Naive thymus-derived CD4-positive, alpha-beta T cell (primary cell): Measurements from ENCODE around the gene ARHGEF19. TPM values are rescaled to one million over a fixed set of nuclear protein-coding genes. Genes with fewer than 3 reads are reported as not detected.

Experiments used
- ATAC-seq: fragments of 150-1000 bp; cut with Tn5 transposase; 2 replicates; pipeline ENCODE4 v1.10.0; 2021; ENCODE audit warnings: mild to moderate bottlenecking, moderate library complexity
- CTCF ChIA-PET: fragments of 350-600 bp; sonication (Branson Sonifier 250); formaldehyde crosslinking; loops from one replicate; lab custom pipeline; 2021; ENCODE audit warnings: antibody characterized with exemption; lab: Charles Lee
- POLR2A ChIA-PET: fragments of 350-600 bp; sonication (Branson Sonifier 250); formaldehyde crosslinking; loops from one replicate; lab custom pipeline; 2021; ENCODE audit warnings: antibody characterized with exemption, inconsistent platforms; lab: Charles Lee
- DNase-seq, 9 donors: peaks; one replicate each; pipeline versions ENCODE4 v3.0.0 to v3.0.0-alpha.2; 2020 to 2022; ENCODE audit warnings: mixed read lengths in 1 of 9
- H3K27ac ChIP-seq: one replicate; pipeline ENCODE4 v1.7.0; 2013; ENCODE audit warnings: mild to moderate bottlenecking, low read depth, low read length, moderate library complexity
- H3K27me3 ChIP-seq, 2 donors: one replicate each; pipeline ENCODE4 v1.7.0; 2013; ENCODE audit warnings: low read length in 2 of 2, mild to moderate bottlenecking in 2 of 2, moderate library complexity in 2 of 2; ENCODE audit not compliant: control insufficient read depth in 2 of 2, insufficient read depth in 2 of 2
- H3K36me3 ChIP-seq, 3 experiments: 1 replicate in 2 of 3; 2 replicates in 1 of 3; pipeline ENCODE4 v1.7.0; 2013; ENCODE audit warnings: low read length in 3 of 3, mild to moderate bottlenecking in 3 of 3, moderate library complexity in 1 of 3; ENCODE audit not compliant: insufficient read depth in 3 of 3, control insufficient read depth in 2 of 3
- H3K4me1 ChIP-seq, 2 donors: one replicate each; pipeline ENCODE4 v1.7.0; 2013; ENCODE audit warnings: low read length in 2 of 2, mild to moderate bottlenecking in 2 of 2, moderate library complexity in 1 of 2; ENCODE audit not compliant: control insufficient read depth in 2 of 2, insufficient read depth in 2 of 2
- H3K4me3 ChIP-seq: 2 replicates; pipeline ENCODE4 v1.7.0; 2013; ENCODE audit warnings: mild to moderate bottlenecking, low read length
- H3K9me3 ChIP-seq, 3 experiments: 1 replicate in 2 of 3; 2 replicates in 1 of 3; pipeline ENCODE4 v1.7.0; 2013; ENCODE audit warnings: low read length in 3 of 3; ENCODE audit not compliant: control insufficient read depth in 2 of 3
- H3K27ac Mint-ChIP-seq, 9 donors: one replicate each; pipeline ENCODE4 v1.8.0; 2020 to 2022; ENCODE audit warnings: mixed read lengths in 9 of 9, mild to moderate bottlenecking in 8 of 9, moderate library complexity in 5 of 9, inconsistent platforms in 2 of 9
- H3K27me3 Mint-ChIP-seq, 5 donors: one replicate each; pipeline ENCODE4 v1.8.0; 2021 to 2022; ENCODE audit warnings: mixed read lengths in 5 of 5, mild to moderate bottlenecking in 1 of 5
- H3K36me3 Mint-ChIP-seq, 5 donors: one replicate each; pipeline ENCODE4 v1.8.0; 2020 to 2022; ENCODE audit warnings: mixed read lengths in 5 of 5, mild to moderate bottlenecking in 3 of 5, inconsistent platforms in 1 of 5
- H3K4me1 Mint-ChIP-seq, 7 donors: one replicate each; pipeline ENCODE4 v1.8.0; 2020 to 2022; ENCODE audit warnings: mixed read lengths in 7 of 7, mild to moderate bottlenecking in 3 of 7, inconsistent platforms in 1 of 7
- H3K4me3 Mint-ChIP-seq, 10 donors: one replicate each; pipeline ENCODE4 v1.8.0; 2020 to 2022; ENCODE audit warnings: mild to moderate bottlenecking in 10 of 10, mixed read lengths in 10 of 10, moderate library complexity in 6 of 10, inconsistent platforms in 2 of 10
- H3K9me3 Mint-ChIP-seq, 11 donors: one replicate each; pipeline ENCODE4 v1.8.0; 2020 to 2022; ENCODE audit warnings: mixed read lengths in 11 of 11, mild to moderate bottlenecking in 4 of 11, inconsistent platforms in 1 of 11, moderate library complexity in 1 of 11
- intact Hi-C, 2 donors: fragments of 100-400 bp; cut with micrococcal nuclease; formaldehyde crosslinking; loops; one replicate each; pipeline ENCODE4 v1.15.1; 2023
- polyA plus RNA-seq, 2 donors: library from polyadenylated mRNA; unstranded; fragments of 300-500 nt; fragmentation: Illumina TruSeq; gene quantifications; one replicate each; pipeline ENCODE4 v1.2.3, GENCODE V29; 2021
- total RNA-seq, 6 experiments: library from RNA in 5 of 6; stranded (reverse) in 5 of 6; gene quantifications; 1 replicate in 5 of 6; 2 replicates in 1 of 6; pipeline ENCODE4 v1.2.3 and lab custom pipeline; 2021 to 2026

Gene ARHGEF19
- total and polyA plus RNA-seq, 7 experiments from 2014 or later = 5.1 to 12.4 (median 9.1) TPM

- H3K4me1 ChIP-seq = peaks cover 31 to 51% of the 10 kb centered on the region in 2 donors
These were observed 50.2 kb downstream of the ARHGEF19 start for GRCh38 chr1:16162163-16162822.

GRCh38 chr1:16161717-16162116, 50.7 kb downstream of the ARHGEF19 start:
- Mint-ChIP-seq H3K4me3 (peak overlapping the region; percentile 65 to 88 (median 79)), H3K27ac (peak overlapping the region; percentile 20 to 96 (median 87)), H3K9me3 (peaks cover 0 to 1% (median 0%) of the 10 kb centered on the region in 11 donors), H3K27me3 (peaks cover 0 to 59% (median 0%) of the 10 kb centered on the region in 5 donors), H3K36me3 (no peaks in the 10 kb centered on the region), H3K4me1 (peaks cover 57 to 97% (median 82%) of the 10 kb centered on the region in 7 donors)
- Histone ChIP-seq H3K36me3 (no peaks in the 10 kb centered on the region), H3K9me3 (no peaks in the 10 kb centered on the region), H3K27ac (peak overlapping the region; percentile 67), H3K27me3 (no peaks in the 10 kb centered on the region), H3K4me1 (peaks cover 33 to 56% of the 10 kb centered on the region in 2 donors), H3K4me3 (peak overlapping the region; percentile 55)
- ChIA-PET CTCF (no interaction called here), POLR2A (interaction anchor here (1.0 to 1.1 kb wide), 5 partner anchors 10 to 206 kb away, joined by 3 to 4 read pairs (median 3); no protein-coding TSS in a partner anchor)
- no peak for ATAC-seq
- intact Hi-C loops = loop anchor here in 1 of 2 donors (1.0 to 2.0 kb wide), 2 partner anchors 45 to 55 kb away; no protein-coding TSS in a partner anchor
- DNase-seq = no peak

More at GRCh38 chr1:16162163-16162822, 50.2 kb downstream of the ARHGEF19 start:
- Mint-ChIP-seq H3K4me1 (peaks cover 52 to 96% (median 76%) of the 10 kb centered on the region in 7 donors), H3K4me3 (peak overlapping the region; percentile 65 to 91 (median 82)), H3K36me3 (no peaks in the 10 kb centered on the region), H3K27ac (peak overlapping the region; percentile 20 to 96 (median 87)), H3K27me3 (peaks cover 0 to 59% (median 0%) of the 10 kb centered on the region in 5 donors), H3K9me3 (peaks cover 0 to 1% (median 0%) of the 10 kb centered on the region in 11 donors)
- POLR2A ChIA-PET = interaction anchor here (0.6 to 1.3 kb wide), 6 partner anchors 10 to 90 kb away, joined by 3 to 4 read pairs (median 3); no protein-coding TSS in a partner anchor
- DNase-seq = peak; percentile 40 to 75 (median 71)
- H3K4me3 ChIP-seq = peak overlapping the region; percentile 55
- H3K9me3 ChIP-seq = no peaks in the 10 kb centered on the region
- no peaks in the 10 kb centered on the region for H3K36me3 ChIP-seq
- peak; percentile 78 for ATAC-seq
- no peaks in the 10 kb centered on the region for H3K27me3 ChIP-seq
- intact Hi-C loops = loop anchor here in 1 of 2 donors (1.0 to 2.0 kb wide), 2 partner anchors 44 to 55 kb away; no protein-coding TSS in a partner anchor
- CTCF ChIA-PET = no interaction called here
- H3K27ac ChIP-seq = peak overlapping the region; percentile 67

- Mint-ChIP-seq H3K27me3 (peaks cover 0 to 59% (median 0%) of the 10 kb centered on the region in 5 donors), H3K27ac (peak overlapping the region in 8 of 9 donors; percentile 43 to 93 (median 76)), H3K4me1 (peaks cover 46 to 88% (median 70%) of the 10 kb centered on the region in 7 donors), H3K4me3 (peak overlapping the region in 5 of 10 donors; percentile 0 to 54 (median 25)), H3K36me3 (no peaks in the 10 kb centered on the region), H3K9me3 (no peaks in the 10 kb centered on the region)
- Histone ChIP-seq H3K9me3 (no peaks in the 10 kb centered on the region), H3K27ac (no peak overlapping the region), H3K36me3 (no peaks in the 10 kb centered on the region), H3K4me1 (peaks cover 41 to 56% of the 10 kb centered on the region in 2 donors), H3K27me3 (no peaks in the 10 kb centered on the region), H3K4me3 (no peak overlapping the region)
- POLR2A ChIA-PET = no interaction called here
- intact Hi-C loops = loop anchor here in 1 of 2 donors (1.0 to 2.0 kb wide), 2 partner anchors 7 to 28 kb away; no protein-coding TSS in a partner anchor
- CTCF ChIA-PET = no interaction called here
- ATAC-seq = no peak
- DNase-seq = no peak
These were observed 53.2 kb downstream of the ARHGEF19 start for GRCh38 chr1:16158993-16159831.

- no peaks in the 10 kb centered on the region for H3K9me3 Mint-ChIP-seq
- CTCF ChIA-PET = interaction anchor here (0.6 kb wide), 2 partner anchors 72 to 100 kb away, joined by 4 read pairs; no protein-coding TSS in a partner anchor
- Histone ChIP-seq H3K4me1 (peaks cover 40 to 56% of the 10 kb centered on the region in 2 donors), H3K4me3 (no peak overlapping the region), H3K27me3 (no peaks in the 10 kb centered on the region), H3K27ac (no peak overlapping the region), H3K36me3 (no peaks in the 10 kb centered on the region), H3K9me3 (no peaks in the 10 kb centered on the region)
- intact Hi-C loops = loop anchor here in 1 of 2 donors (1.0 to 2.0 kb wide), 2 partner anchors 8 to 29 kb away; no protein-coding TSS in a partner anchor
- peak overlapping the region; percentile 1 to 76 (median 54) for H3K4me3 Mint-ChIP-seq
- ATAC-seq (peak; percentile 75), DNase-seq (peak in 7 of 9 donors; percentile 61 to 83 (median 78))
- peaks cover 44 to 88% (median 64%) of the 10 kb centered on the region in 7 donors for H3K4me1 Mint-ChIP-seq
- H3K27me3 Mint-ChIP-seq = peaks cover 0 to 65% (median 0%) of the 10 kb centered on the region in 5 donors
- H3K36me3 Mint-ChIP-seq = no peaks in the 10 kb centered on the region
- POLR2A ChIA-PET = no interaction called here
- H3K27ac Mint-ChIP-seq = peak overlapping the region; percentile 29 to 93 (median 76)
These were observed 54.4 kb downstream of the ARHGEF19 start for GRCh38 chr1:16158025-16158424.

GRCh38 chr1:16156848-16157495, 55.5 kb downstream of the ARHGEF19 start:
- DNase-seq = no peak
- intact Hi-C loops = no loop called here
- Mint-ChIP-seq H3K9me3 (no peaks in the 10 kb centered on the region), H3K4me1 (peaks cover 35 to 80% (median 56%) of the 10 kb centered on the region in 7 donors), H3K27ac (peak overlapping the region in 8 of 9 donors; percentile 46 to 93 (median 78)), H3K4me3 (peak overlapping the region in 9 of 10 donors; percentile 33 to 84 (median 57)), H3K36me3 (no peaks in the 10 kb centered on the region), H3K27me3 (peaks cover 0 to 68% (median under 1%) of the 10 kb centered on the region in 5 donors)
- H3K4me1 ChIP-seq = peaks cover 29 to 47% of the 10 kb centered on the region in 2 donors
- H3K4me3 ChIP-seq = no peak overlapping the region
- H3K27me3 ChIP-seq = no peaks in the 10 kb centered on the region
- H3K36me3 ChIP-seq = no peaks in the 10 kb centered on the region
- ATAC-seq = no peak
- no peaks in the 10 kb centered on the region for H3K9me3 ChIP-seq
- H3K27ac ChIP-seq = no peak overlapping the region
- POLR2A ChIA-PET = interaction anchor here (0.6 to 1.4 kb wide), 3 partner anchors 12 to 94 kb away, joined by 3 to 5 read pairs (median 3); no protein-coding TSS in a partner anchor
- CTCF ChIA-PET = interaction anchor here (1.1 kb wide), 1 partner anchor 29 kb away, joined by 5 read pairs; no protein-coding TSS in a partner anchor
